HG03460 (cell line): ENCODE data around the gene NFATC3.
A peak's percentile ranks its signal among the peaks of the same experiment; 100 is the strongest.

Source experiments
- ATAC-seq: cut with Tn5 transposase; IDR thresholded peaks from one replicate; pipeline ENCODE4 v1.9.1; 2021; ENCODE audit not compliant: unreplicated experiment

NFATC3 gene

GRCh38 chr16:68085259-68086071, at the start of gene NFATC3:
TSS of gene NFATC3 (plus strand) at chr16:68085370. CDS start at chr16:68085682, 312 bp downstream.
- ATAC-seq: peak; percentile 60

- no peak for ATAC-seq
These were observed 47.2 kb upstream of the NFATC3 start for GRCh38 chr16:68037841-68038597.

- ATAC-seq: peak; percentile 63
These were observed 44.5 kb upstream of the NFATC3 start for GRCh38 chr16:68040506-68041288.

DNA sequence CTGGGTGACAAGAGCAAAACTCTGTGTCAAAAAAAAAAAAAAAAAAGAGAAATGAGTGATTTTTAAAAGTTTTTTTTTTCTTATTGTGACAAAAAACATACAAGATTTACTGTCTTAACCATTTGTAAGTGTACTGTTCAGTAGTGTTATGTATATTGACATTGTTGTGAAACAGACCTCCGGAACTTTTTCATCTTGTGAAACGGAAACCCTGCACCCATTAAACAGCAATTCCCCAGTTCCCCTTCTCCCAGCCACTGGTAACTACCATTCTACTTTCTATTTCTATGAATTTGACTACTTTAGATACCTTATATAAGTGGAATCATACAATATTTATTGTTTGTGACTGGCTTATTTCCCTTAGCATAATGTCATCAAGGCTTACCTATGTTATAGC, 43.4 kb upstream of the NFATC3 start:
- ATAC-seq: no peak

- no peak for ATAC-seq
These were observed 39.1 kb upstream of the NFATC3 start for GRCh38 chr16:68046106-68046505.

GRCh38 chr16:68047987-68048386, 37.2 kb upstream of the NFATC3 start:
- ATAC-seq: no peak

DNA sequence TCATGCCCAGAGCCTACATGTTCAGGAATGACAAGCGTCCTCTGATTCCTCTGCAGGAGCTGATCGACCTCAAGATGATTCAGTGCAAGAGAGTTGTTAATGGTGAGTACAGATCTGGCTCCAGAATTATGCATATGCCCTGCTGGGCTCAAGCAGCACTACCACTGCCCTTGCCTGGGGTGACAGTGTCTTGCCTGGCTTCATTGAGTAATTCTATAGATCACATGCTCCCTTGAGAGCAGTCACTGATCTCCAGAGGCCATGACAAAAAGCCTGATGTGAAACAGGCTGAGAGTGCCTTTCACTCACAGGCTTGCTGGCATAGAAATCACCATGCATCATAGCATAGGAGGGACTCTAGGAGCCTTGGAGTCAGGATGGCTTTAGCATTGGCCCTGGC, 35.7 kb upstream of the NFATC3 start:
- ATAC-seq: no peak

DNA sequence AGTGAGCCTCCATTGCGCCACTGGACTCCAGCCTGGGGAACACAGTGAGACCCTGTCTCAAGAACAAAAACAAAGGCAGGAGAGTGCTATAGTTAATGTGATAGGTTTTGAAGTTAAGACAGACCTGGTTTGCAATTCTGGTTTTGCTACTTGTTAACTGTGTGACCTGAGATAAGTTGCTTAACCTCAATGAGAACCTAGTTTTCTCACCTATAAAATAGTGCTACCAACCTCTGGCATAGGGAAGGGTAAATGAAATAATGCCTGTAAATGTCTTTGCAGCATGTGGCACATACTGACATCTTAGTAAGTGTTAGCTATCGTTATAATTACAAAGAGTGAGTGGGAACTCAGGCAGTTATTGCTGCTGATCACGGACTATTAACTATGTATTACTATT, 29.8 kb upstream of the NFATC3 start:
- ATAC-seq: no peak

GRCh38 chr16:68059804-68060203, 25.4 kb upstream of the NFATC3 start:
- no peak for ATAC-seq

DNA sequence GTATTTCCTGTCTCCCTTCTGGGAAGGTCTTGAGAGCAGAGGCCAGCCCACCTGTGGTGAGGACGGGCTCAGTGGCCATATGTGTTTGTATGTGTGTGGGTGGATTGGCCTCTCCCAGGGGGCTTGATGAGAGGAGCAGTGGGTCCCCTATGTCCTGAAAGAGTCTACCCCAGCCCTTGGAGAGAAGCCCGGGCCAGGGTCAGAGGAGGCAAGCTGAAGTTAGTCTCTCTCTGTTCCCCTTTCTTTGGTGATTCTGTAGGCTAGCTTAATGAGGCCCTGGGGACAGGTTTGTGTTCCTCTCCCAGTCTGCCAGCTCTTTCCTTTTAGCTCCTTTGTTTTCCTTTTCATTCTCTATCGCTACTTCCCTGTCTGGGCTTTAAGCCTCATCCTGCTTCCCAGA, 23.8 kb upstream of the NFATC3 start:
- no peak for ATAC-seq

DNA sequence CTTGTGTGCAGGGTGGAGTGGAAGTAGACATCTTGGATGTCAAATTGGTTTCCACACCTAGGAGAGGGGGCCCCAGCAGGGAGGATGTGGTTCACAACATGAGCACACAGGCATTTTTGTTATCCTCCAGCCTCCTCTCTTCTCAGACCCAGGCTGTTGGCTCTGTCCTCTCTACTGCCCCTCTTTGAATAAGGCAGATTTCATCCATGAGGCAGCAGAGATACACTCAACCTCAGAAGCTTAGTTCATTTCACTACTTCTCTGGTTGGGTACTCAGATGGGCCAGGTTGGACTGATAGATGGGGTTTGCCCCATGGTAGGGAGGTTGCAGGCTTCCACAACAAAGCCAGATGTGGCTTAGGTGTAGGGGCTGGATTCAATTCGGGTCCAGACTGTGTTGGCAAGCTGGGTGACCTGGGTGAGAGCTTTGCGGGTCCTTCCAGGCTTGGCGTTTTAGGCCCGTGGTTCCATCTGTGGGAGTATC, 22.2 kb upstream of the NFATC3 start:
- ATAC-seq: no peak

- ATAC-seq: no peak
These were observed 20.3 kb upstream of the NFATC3 start for GRCh38 chr16:68064791-68065365.

DNA sequence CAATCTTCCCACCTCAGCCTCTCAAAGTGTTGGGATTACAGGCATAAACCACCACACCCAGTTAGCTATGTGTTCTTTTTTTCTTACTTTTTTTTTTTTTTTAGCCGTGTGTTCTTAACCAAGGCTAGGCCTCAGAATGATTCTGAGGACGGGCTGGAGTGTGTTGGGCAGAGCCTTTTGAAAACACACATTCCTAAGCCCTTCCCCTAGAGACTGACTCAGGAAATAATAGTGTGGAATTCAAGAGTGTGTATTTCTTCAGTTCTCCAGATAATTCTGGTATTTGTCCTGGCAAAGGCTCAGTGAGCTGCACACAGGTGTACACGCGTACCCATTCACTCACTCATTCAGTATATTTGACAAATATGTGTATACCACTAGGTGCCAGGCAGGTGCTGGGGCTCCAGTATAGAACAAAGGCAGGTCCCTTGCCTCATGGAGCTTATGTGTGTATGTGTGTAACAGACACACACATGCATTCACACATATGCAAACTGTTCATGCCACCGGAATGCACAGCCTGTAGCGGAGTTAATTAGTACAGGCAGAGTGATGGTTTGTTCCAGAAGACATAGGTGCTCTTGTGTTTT, 19.4 kb upstream of the NFATC3 start:
- ATAC-seq: no peak

DNA sequence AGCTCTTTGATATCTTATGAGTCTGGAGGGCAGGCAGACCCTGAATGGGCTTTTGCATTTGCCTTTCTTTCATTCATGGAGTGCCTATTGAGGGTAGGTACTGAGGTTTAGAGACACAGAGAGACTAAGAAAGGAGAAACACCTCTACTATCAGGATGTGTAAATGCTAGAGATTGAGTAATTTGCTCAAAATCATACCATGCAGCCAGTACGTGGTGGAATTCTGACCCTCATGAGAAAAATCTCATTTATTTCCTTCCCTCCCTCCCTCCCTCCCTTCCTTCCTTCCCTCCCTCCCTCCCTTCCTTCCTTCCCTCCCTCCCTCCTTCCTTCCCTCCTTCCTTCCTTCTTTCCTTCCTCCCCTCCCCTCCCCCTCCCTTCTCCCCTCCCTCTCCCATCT, 18.4 kb upstream of the NFATC3 start:
- ATAC-seq: no peak

DNA sequence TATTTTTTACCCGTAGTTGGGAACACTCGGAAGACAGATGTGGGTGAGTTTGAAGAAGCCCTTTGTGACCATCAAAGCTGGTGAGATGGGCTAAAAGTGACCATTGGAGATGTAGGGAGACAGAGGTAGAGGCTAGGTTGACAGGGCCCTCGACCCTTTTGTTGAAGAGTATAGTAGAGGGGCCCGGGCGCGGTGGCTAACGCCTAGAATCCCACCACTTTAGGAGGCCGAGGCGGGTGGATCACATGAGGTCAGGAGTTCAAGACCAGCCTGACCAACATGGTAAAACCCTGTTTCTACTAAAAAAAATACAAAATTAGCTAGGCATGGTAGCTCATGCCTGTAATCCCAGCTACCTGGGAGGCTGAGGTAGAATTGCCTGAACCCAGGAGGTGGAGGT, 16.2 kb upstream of the NFATC3 start:
- no peak for ATAC-seq

DNA sequence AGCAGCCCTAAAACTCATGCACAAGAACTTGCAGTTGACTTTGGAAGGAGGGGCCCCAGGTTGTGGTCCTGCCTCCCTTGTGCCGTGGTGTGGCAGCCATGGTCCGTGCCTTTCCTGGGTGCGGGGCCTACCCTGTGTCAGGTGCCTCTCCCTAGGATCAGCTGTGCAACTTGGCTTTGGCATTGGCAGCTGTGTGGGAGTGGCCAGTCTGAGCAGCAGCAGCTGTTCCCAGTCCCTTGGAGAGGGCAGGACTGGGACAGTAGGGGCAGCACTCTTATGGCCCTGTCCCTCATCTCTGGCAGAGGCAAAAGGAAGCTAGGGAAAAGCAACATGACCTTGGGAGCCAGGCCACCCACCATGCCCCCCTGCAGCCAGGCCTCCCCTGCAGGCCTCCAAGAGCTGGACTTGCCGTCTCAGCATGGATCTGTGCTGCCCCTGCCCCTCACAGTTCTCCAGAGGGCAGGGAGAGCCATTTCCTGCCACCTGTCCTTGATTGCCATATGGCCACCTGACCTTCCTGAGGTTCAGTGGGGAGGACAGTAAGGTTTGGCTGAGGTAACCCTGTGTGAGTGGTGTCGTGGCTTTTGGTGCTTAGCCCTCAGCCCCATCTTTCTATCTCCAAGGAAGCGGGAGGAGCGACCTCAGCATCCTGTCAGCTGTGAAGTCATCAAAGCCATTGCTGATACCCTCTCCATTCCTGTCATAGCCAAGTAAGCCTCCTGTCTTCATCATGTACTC, 15.5 kb upstream of the NFATC3 start:
- no peak for ATAC-seq

GRCh38 chr16:68070249-68070730, 14.9 kb upstream of the NFATC3 start:
- ATAC-seq: peak; percentile 24

DNA sequence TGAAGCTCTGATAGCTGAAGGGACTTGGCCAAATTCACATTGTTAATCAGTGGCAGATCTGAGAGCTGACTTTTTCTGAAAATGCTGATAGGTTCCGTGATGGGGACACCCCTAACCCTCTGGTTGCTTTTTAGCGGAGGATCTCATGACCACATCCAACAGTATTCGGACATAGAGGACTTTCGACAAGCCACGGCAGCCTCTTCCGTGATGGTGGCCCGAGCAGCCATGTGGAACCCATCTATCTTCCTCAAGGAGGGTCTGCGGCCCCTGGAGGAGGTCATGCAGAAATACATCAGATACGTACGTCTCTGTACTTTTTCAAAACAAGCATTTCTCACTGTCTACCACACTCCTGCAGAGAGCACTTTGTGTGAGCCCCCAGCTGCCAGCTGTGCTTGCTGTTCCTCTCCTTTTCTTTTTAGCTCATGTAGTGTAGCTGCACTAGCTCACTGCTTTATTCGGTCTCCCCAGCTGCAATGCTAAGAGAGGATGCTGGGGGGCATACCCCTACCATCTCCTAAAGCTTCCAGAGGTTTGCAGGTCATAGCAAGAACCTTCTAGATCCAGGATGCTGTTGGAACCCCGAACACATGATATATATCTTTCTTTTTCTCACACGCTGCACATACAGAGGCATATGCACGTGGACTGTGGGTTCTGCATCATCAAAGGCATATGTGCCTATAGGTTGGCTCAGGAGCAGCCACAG, 14.2 kb upstream of the NFATC3 start:
- ATAC-seq: peak; percentile 39

DNA sequence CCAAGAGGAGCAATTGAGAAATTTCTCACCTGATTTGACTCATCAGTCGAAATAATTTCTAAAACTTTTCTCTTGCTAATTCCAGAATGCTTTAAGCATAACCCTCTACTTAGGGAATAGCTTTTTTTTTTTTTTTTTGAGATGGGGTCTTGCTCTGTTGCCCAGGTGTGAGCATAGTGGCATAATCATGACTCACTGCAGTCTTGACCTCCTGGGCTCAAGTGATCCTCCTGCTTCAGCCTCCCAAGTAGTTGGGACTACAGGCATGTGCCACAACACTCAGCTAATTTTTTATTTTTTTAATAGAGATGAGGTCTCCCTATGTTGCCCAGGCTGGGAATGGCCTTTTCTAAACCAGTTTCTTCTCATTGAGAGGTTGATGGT, 13.7 kb upstream of the NFATC3 start:
- no peak for ATAC-seq
